Osteoblast (primary cell): ENCODE results near the gene NAALADL1. TPM values are rescaled to one million over a fixed set of nuclear protein-coding genes. Genes with fewer than 3 reads are reported as not detected.

Experiments
- DNase-seq: peaks from one replicate; pipeline ENCODE4 v3.0.0; 2011; ENCODE audit warnings: low spot score, mixed read lengths; ENCODE audit not compliant: insufficient read length; ENCODE audit errors: missing footprints
- H2AFZ ChIP-seq: 2 replicates; pipeline ENCODE4 v1.6.0; 2011; ENCODE audit warnings: mild to moderate bottlenecking, low read length
- H3K27ac ChIP-seq: 2 replicates; pipeline ENCODE4 v1.5.1; 2011; ENCODE audit warnings: mild to moderate bottlenecking, low read depth, low read length, moderate library complexity
- H3K27me3 ChIP-seq: 2 replicates; pipeline ENCODE4 v1.6.0; 2012; ENCODE audit warnings: mild to moderate bottlenecking, control low read depth, inconsistent platforms, low read length, moderate library complexity; ENCODE audit not compliant: insufficient read depth
- H3K36me3 ChIP-seq: 2 replicates; pipeline ENCODE4 v1.5.1; 2011; ENCODE audit warnings: mild to moderate bottlenecking, low read length, control low read depth, moderate library complexity; ENCODE audit not compliant: insufficient read depth
- H3K4me1 ChIP-seq: 2 replicates; pipeline ENCODE4 v1.5.1; 2011; ENCODE audit warnings: mild to moderate bottlenecking, low read length, control low read depth, moderate library complexity; ENCODE audit not compliant: insufficient read depth
- H3K4me2 ChIP-seq: 2 replicates; pipeline ENCODE4 v1.6.0; 2011; ENCODE audit warnings: mild to moderate bottlenecking, low read length; ENCODE audit not compliant: insufficient read depth
- H3K4me3 ChIP-seq: fragments of 200-600 bp; sonication (generic); 3 replicates; pipeline ENCODE4 v1.5.1; 2012; ENCODE audit warnings: mild to moderate bottlenecking, low read length, inconsistent platforms; ENCODE audit not compliant: insufficient read depth
- H3K79me2 ChIP-seq: 2 replicates; pipeline ENCODE4 v1.6.0; 2012; ENCODE audit warnings: mild to moderate bottlenecking, low read length, control low read depth, inconsistent platforms; ENCODE audit not compliant: insufficient read depth
- H3K9me3 ChIP-seq: 2 replicates; pipeline ENCODE4 v1.5.1; 2011; ENCODE audit warnings: low read depth, low read length, control low read depth
- H4K20me1 ChIP-seq: 2 replicates; pipeline ENCODE4 v1.6.0; 2012; ENCODE audit warnings: mild to moderate bottlenecking, low read length, control low read depth; ENCODE audit not compliant: insufficient read depth
- CTCF ChIP-seq: IDR thresholded peaks from 2 replicates; pipeline ENCODE4 v1.5.1; 2011; ENCODE audit warnings: mild to moderate bottlenecking, low read depth, low read length, moderate library complexity; ENCODE audit errors: extremely low read depth
- small RNA-seq: library from RNA; depleted of rRNA; stranded (forward); fragments of <200 nt; gene quantifications from one replicate; pipeline ENCODE3, GENCODE V24; 2012
- total RNA-seq: library from RNA; depleted of rRNA; stranded (reverse); fragments of >200 nt; gene quantifications from 2 replicates; pipeline ENCODE4 v1.2.3, GENCODE V29; 2012

NAALADL1 gene
- total RNA-seq, 1 donor = 17.7 TPM

DNA sequence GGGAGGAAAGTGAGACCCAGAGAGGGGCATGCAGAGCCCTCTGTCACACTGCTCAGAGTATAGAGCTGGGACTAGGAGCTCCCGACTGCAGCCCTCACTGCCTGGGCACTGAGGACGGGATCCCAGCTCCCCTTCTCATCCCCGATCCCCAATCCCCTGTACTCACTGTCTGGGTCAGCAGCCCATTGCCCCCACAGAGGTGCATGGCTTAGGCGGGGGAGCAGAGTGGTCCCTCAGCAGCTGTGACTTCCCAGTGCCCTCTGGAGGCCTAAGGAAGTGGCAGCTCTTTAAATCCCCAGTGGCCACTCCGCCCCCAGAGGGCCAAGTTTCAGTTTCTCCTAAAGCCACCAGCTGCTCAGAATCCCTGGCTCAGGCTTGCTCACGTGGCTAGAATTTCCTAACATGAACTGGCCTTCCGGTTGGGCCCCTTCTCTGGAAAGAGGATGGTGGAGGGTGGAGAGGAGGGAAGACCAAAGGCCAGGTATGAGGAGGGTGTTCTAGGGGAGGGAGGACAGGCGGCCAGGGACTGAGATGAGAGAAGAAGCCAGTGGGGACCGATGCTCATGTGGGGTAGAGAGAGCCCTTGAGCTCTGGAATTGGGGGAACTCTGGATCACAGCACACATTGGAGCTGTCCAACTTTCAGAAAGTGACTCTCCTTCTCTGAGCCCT is 61.5 kb downstream of the NAALADL1 start, which contains the start of gene BATF2:
BATF2 (minus strand) TSS at position 262 of the 671 bp plus-strand sequence; CDS start at position 205, 57 bp downstream.
- no peaks in the 10 kb centered on the region for H3K36me3 ChIP-seq
- peak within 1 kb of the TSS; percentile 74 for H2AFZ ChIP-seq
- peak within 1 kb of the TSS; percentile 67 for H3K4me3 ChIP-seq
- H3K79me2 ChIP-seq = no peaks in the 10 kb centered on the region
- peak; percentile 90 for DNase-seq
- no peaks in the 10 kb centered on the region for H3K27me3 ChIP-seq
- H3K4me1 ChIP-seq = peaks cover 9% of the 10 kb centered on the region
- H3K27ac ChIP-seq = peak within 1 kb of the TSS; percentile 8
- H4K20me1 ChIP-seq = no peaks in the 10 kb centered on the region
- peak; percentile 23 for TF ChIP-seq CTCF
- no peaks in the 10 kb centered on the region for H3K9me3 ChIP-seq
- H3K4me2 ChIP-seq = peak within 1 kb of the TSS; percentile 79

- peak overlapping the region; percentile 79 for H3K4me2 ChIP-seq
- H3K79me2 ChIP-seq = no peaks in the 10 kb centered on the region
- peaks cover 9% of the 10 kb centered on the region for H3K4me1 ChIP-seq
- TF ChIP-seq CTCF = no peak
- H2AFZ ChIP-seq = peak overlapping the region; percentile 74
- no peaks in the 10 kb centered on the region for H3K9me3 ChIP-seq
- no peaks in the 10 kb centered on the region for H4K20me1 ChIP-seq
- peak overlapping the region; percentile 8 for H3K27ac ChIP-seq
- H3K36me3 ChIP-seq = no peaks in the 10 kb centered on the region
- no peak for DNase-seq
- H3K4me3 ChIP-seq = peak overlapping the region; percentile 67
- H3K27me3 ChIP-seq = no peaks in the 10 kb centered on the region
Measured at GRCh38 chr11:64996327-64996709, 62.0 kb downstream of the NAALADL1 start.

Small RNAs within 50 kb of the gene (small RNA-seq; reads per million reads assigned to genes)
- not detected for gene MIR6879
- gene SNX15 = not detected

Other genes with a start within 250 kb of the NAALADL1 start
- 12.3 and 13.3 TPM in 2 replicates for gene MEN1, start 248.0 kb downstream of the NAALADL1 start, total RNA-seq
- under 0.01 and 0.29 TPM in 2 replicates for gene CDC42BPG, start 213.9 kb downstream of the NAALADL1 start, total RNA-seq
- 51.3 and 51.4 TPM in 2 replicates for gene EHD1, start 179.9 kb downstream of the NAALADL1 start, total RNA-seq
- gene ATG2A, start 141.3 kb downstream of the NAALADL1 start, total RNA-seq = 20.0 and 25.7 TPM in 2 replicates
- 6.2 and 6.8 TPM in 2 replicates for gene PPP2R5B, start 133.9 kb downstream of the NAALADL1 start, total RNA-seq
- not detected in 2 replicates for gene GPHA2, start 122.7 kb downstream of the NAALADL1 start, total RNA-seq
- not detected in 2 replicates for gene MAJIN, start 86.4 kb downstream of the NAALADL1 start, total RNA-seq
- 0.29 and 1.4 TPM in 2 replicates for gene BATF2, start 61.6 kb downstream of the NAALADL1 start, total RNA-seq
- 66.3 and 78.5 TPM in 2 replicates for gene ARL2, start 44.4 kb downstream of the NAALADL1 start, total RNA-seq
- gene SNX15, start 31.1 kb downstream of the NAALADL1 start, total RNA-seq = 12.3 and 13.0 TPM in 2 replicates
- 7.6 and 9.7 TPM in 2 replicates for gene SAC3D1, start 17.3 kb downstream of the NAALADL1 start, total RNA-seq
- 2.1 and 3.3 TPM in 2 replicates for gene CDCA5, start 25.5 kb upstream of the NAALADL1 start, total RNA-seq
- gene ZFPL1, start 25.7 kb upstream of the NAALADL1 start, total RNA-seq = 38.6 and 39.4 TPM in 2 replicates
- gene VPS51, start 37.7 kb upstream of the NAALADL1 start, total RNA-seq = 122 and 153 TPM in 2 replicates
- 8.8 and 10.1 TPM in 2 replicates for gene TM7SF2, start 53.3 kb upstream of the NAALADL1 start, total RNA-seq
- 12.3 and 12.4 TPM in 2 replicates for gene ZNHIT2, start 59.1 kb upstream of the NAALADL1 start, total RNA-seq
- gene FAU, start 63.6 kb upstream of the NAALADL1 start, total RNA-seq = 94.3 and 118 TPM in 2 replicates
- gene MRPL49, start 63.8 kb upstream of the NAALADL1 start, total RNA-seq = 37.4 and 41.6 TPM in 2 replicates
- gene SYVN1, start 76.0 kb upstream of the NAALADL1 start, total RNA-seq = 10.3 and 11.9 TPM in 2 replicates
- not detected in 2 replicates for gene SPDYC, start 111.7 kb upstream of the NAALADL1 start, total RNA-seq
- 102 and 116 TPM in 2 replicates for gene CAPN1, start 123.4 kb upstream of the NAALADL1 start, total RNA-seq
- 4.3 and 6.2 TPM in 2 replicates for gene POLA2, start 203.4 kb upstream of the NAALADL1 start, total RNA-seq